OCI-LY1 (cell line): ENCODE results near the gene HOXD3.
A peak's percentile ranks its signal among the peaks of the same experiment; 100 is the strongest.

ENCODE experiments used
- H2AFZ ChIP-seq: fragments of 200-600 bp; sonication (generic), shearing (Covaris generic); 2 replicates; pipeline ENCODE4 v1.6.0; 2014; ENCODE audit warnings: antibody characterized with exemption, mild to moderate bottlenecking, low read length
- H3F3A ChIP-seq: fragments of 200-600 bp; sonication (generic), shearing (Covaris generic); 2 replicates; pipeline ENCODE4 v1.6.0; 2014; ENCODE audit warnings: mild to moderate bottlenecking, antibody characterized with exemption, low read length, moderate library complexity; ENCODE audit not compliant: insufficient read depth
- H3K27ac ChIP-seq: fragments of 200-600 bp; sonication (generic); 2 replicates; pipeline ENCODE4 v1.5.1; 2014; ENCODE audit warnings: low read length, mixed run types, mild to moderate bottlenecking, low read depth; ENCODE audit not compliant: poor library complexity, severe bottlenecking
- H3K27me3 ChIP-seq: fragments of 200-600 bp; sonication (generic); 2 replicates; pipeline ENCODE4 v1.6.0; 2014; ENCODE audit warnings: antibody characterized with exemption, mild to moderate bottlenecking, low read length, moderate library complexity; ENCODE audit not compliant: insufficient read depth
- H3K36me3 ChIP-seq: fragments of 200-600 bp; sonication (generic); 2 replicates; pipeline ENCODE4 v1.6.1; 2014; ENCODE audit warnings: mild to moderate bottlenecking, antibody characterized with exemption, low read length, moderate library complexity, mixed read lengths; ENCODE audit not compliant: insufficient read depth
- H3K4me1 ChIP-seq: fragments of 200-600 bp; sonication (generic); 2 replicates; pipeline ENCODE4 v1.5.1; 2014; ENCODE audit warnings: mild to moderate bottlenecking, low read length, moderate library complexity; ENCODE audit not compliant: insufficient read depth, severe bottlenecking
- H3K4me2 ChIP-seq: fragments of 200-600 bp; sonication (generic), shearing (Covaris generic); 2 replicates; pipeline ENCODE4 v1.6.1; 2014; ENCODE audit warnings: low read length
- H3K4me3 ChIP-seq: fragments of 200-600 bp; sonication (generic); 2 replicates; pipeline ENCODE4 v1.5.1; 2014; ENCODE audit warnings: low read length, low read depth, mild to moderate bottlenecking, mixed read lengths; ENCODE audit not compliant: poor library complexity, severe bottlenecking
- H3K79me2 ChIP-seq: fragments of 200-600 bp; shearing (Covaris generic); 2 replicates; pipeline ENCODE4 v1.6.1; 2016; ENCODE audit warnings: mixed run types, low read length, mixed read lengths; ENCODE audit not compliant: insufficient read depth
- H3K9ac ChIP-seq: fragments of 200-600 bp; sonication (generic), shearing (Covaris generic); 2 replicates; pipeline ENCODE4 v1.6.1; 2014; ENCODE audit warnings: mild to moderate bottlenecking, low read length, mixed read lengths
- H3K9me2 ChIP-seq: fragments of 200-600 bp; sonication (generic), shearing (Covaris generic); 2 replicates; pipeline ENCODE4 v1.6.1; 2014; ENCODE audit warnings: low read depth, mild to moderate bottlenecking, low read length, mixed read lengths
- H3K9me3 ChIP-seq: fragments of 200-600 bp; shearing (Covaris generic); 2 replicates; pipeline ENCODE4 v1.6.1; 2014; ENCODE audit warnings: low read length, mixed read lengths
- H4K20me1 ChIP-seq: fragments of 200-600 bp; sonication (generic), shearing (Covaris generic); 2 replicates; pipeline ENCODE4 v1.6.0; 2016; ENCODE audit warnings: mild to moderate bottlenecking, low read length; ENCODE audit not compliant: insufficient read depth
- CTCF ChIP-seq: fragments of 200-600 bp; sonication (generic), shearing (Covaris generic); IDR thresholded peaks from 2 replicates; pipeline ENCODE4 v1.5.1; 2017; ENCODE audit warnings: mild to moderate bottlenecking, antibody characterized with exemption, low read length, moderate library complexity, mixed read lengths
- EZH2 ChIP-seq: fragments of 200-600 bp; sonication (generic), shearing (Covaris generic); IDR thresholded peaks from 2 replicates; pipeline ENCODE4 v1.8.0; 2017; ENCODE audit warnings: borderline replicate concordance, mixed run types, mild to moderate bottlenecking, antibody characterized with exemption, low read length, moderate library complexity, mixed read lengths

The HOXD3 gene

DNA sequence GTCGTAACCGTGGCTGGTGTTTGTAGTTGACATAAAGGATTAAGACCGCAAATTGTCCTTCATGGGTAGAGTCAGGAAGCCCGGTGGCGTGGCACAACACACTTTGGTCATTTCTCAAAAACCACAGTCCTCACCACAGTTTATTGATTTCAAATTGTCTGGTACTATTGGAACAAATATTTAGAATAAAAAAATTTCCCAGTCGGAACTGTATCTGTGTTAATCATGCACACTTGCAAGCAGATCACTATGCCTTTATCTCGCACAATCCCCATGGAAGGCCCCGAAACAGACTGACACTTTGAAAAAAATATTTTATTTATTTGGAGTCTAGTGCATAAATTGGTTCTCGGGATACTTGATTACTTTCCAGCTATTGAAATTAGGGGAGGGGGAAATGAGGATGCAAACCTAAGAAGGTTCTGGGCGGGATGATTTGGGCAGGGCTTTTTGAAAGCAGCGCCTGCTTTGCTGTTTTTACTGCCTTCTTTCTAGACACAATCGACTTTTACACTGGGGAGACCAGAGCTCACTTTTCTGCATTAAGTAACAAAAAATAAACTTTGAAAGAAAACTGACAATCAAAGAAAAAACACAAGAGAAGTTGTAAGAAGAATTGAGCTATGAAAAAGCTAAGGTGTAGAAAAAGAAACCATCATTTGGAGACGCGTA, 15.9 kb downstream of the HOXD3 start:
- Histone ChIP-seq H3K4me1 (peaks cover 4% of the 10 kb centered on the region), H3K9ac (no peak overlapping the region), H3K36me3 (no peaks in the 10 kb centered on the region), H3F3A (no peaks in the 10 kb centered on the region), H3K27ac (no peak overlapping the region), H3K4me3 (no peak overlapping the region), H3K4me2 (no peak overlapping the region), H2AFZ (no peak overlapping the region), H3K27me3 (peaks cover 8% of the 10 kb centered on the region; the same call in 1 of the 2 replicates), H3K9me3 (no peaks in the 10 kb centered on the region), H4K20me1 (no peaks in the 10 kb centered on the region), H3K79me2 (no peaks in the 10 kb centered on the region), H3K9me2 (no peaks in the 10 kb centered on the region)
- TF ChIP-seq EZH2 (no peak), CTCF (no peak)

GRCh38 chr2:176173567-176174381, 16.7 kb downstream of the HOXD3 start:
- no peak for TF ChIP-seq EZH2
- TF ChIP-seq CTCF: no peak
- Histone ChIP-seq H3K4me1 (peaks cover 4% of the 10 kb centered on the region), H3K36me3 (no peaks in the 10 kb centered on the region), H3K27ac (no peak overlapping the region), H3K9me3 (no peaks in the 10 kb centered on the region), H3K4me3 (no peak overlapping the region), H3F3A (no peaks in the 10 kb centered on the region), H4K20me1 (no peaks in the 10 kb centered on the region), H3K27me3 (peaks cover 8% of the 10 kb centered on the region; the same call in 1 of the 2 replicates), H3K79me2 (no peaks in the 10 kb centered on the region), H3K4me2 (no peak overlapping the region), H3K9ac (no peak overlapping the region), H2AFZ (no peak overlapping the region), H3K9me2 (no peaks in the 10 kb centered on the region)

DNA sequence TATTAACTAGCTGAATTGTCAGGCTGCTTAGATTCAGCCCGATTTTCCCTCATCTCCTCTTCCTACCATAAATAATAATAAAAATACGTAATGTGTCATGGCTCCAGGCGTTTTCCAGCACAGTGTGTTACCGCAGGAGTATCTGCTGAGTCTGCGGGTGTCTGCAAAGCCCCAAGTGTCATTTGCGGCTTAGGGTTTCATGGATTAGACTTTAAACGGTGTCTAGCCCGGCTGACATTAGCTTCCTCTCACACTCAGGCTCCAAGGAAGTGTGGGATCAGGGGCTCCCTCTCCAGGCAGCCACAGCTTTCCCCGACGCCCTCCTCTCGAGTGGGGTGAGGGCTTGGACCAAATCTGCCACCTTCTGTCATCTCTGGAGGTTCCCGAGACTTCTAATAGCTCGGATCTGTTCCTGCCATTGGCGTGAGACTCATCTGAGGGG, 17.3 kb downstream of the HOXD3 start:
- 0 out of 2 replicates have a peak overlapping the region, but pooled peaks have one; percentile 29 for H3K4me2 ChIP-seq
- no peak for TF ChIP-seq EZH2
- TF ChIP-seq CTCF: no peak
- H3K9me2 ChIP-seq: no peaks in the 10 kb centered on the region
- H3K4me3 ChIP-seq: no peak overlapping the region
- no peaks in the 10 kb centered on the region for H3K9me3 ChIP-seq
- H3K79me2 ChIP-seq: no peaks in the 10 kb centered on the region
- H4K20me1 ChIP-seq: no peaks in the 10 kb centered on the region
- no peaks in the 10 kb centered on the region for H3F3A ChIP-seq
- H3K4me1 ChIP-seq: peaks cover 4% of the 10 kb centered on the region
- H3K27me3 ChIP-seq: peaks cover 8% of the 10 kb centered on the region; the same call in 1 of the 2 replicates
- no peaks in the 10 kb centered on the region for H3K36me3 ChIP-seq
- no peak overlapping the region for H3K27ac ChIP-seq
- H3K9ac ChIP-seq: no peak overlapping the region
- H2AFZ ChIP-seq: no peak overlapping the region
